Esophagus muscularis mucosa (tissue), 4 donors: ENCODE measurements around the gene MYOF. TPM values are rescaled to one million over a fixed set of nuclear protein-coding genes. Genes with fewer than 3 reads are reported as not detected.

Experiments
- DNase-seq: peaks from one replicate; pipeline ENCODE4 v3.0.0-alpha.2; 2017; ENCODE audit errors: extremely low spot score
- H3K27ac ChIP-seq, 4 donors: fragments of 200-600 bp; sonication (generic); replicated peaks in 1 of 4; 1 replicate in 3 of 4; 2 replicates in 1 of 4; pipeline ENCODE4 v1.5.1; 2016 to 2019; ENCODE audit warnings: mild to moderate bottlenecking in 1 of 4
- H3K27me3 ChIP-seq, 4 donors: fragments of 200-600 bp; sonication (generic); one replicate each; pipeline versions ENCODE4 v1.5.1 to v1.6.0; 2016 to 2019
- H3K36me3 ChIP-seq, 4 donors: fragments of 200-600 bp; sonication (generic); one replicate each; pipeline ENCODE4 v1.5.1; 2016 to 2019
- H3K4me1 ChIP-seq, 4 donors: fragments of 200-600 bp; sonication (generic); one replicate each; pipeline ENCODE4 v1.5.1; 2016 to 2019
- H3K4me3 ChIP-seq, 4 donors: fragments of 200-600 bp; sonication (generic); 1 replicate in 2 of 4; 2 replicates in 2 of 4; pipeline ENCODE4 v1.5.1; 2016 to 2019; ENCODE audit warnings: mild to moderate bottlenecking in 4 of 4, moderate library complexity in 1 of 4
- H3K9me3 ChIP-seq, 4 donors: fragments of 200-600 bp; sonication (generic); 1 replicate in 3 of 4; 2 replicates in 1 of 4; pipeline ENCODE4 v1.5.1; 2016 to 2019
- CTCF ChIP-seq, 3 experiments: fragments of 200-600 bp in 2 of 3; fragments of 450-650 bp in 1 of 3; sonication (generic) in 2 of 3; IDR thresholded peaks; one replicate each; pipeline ENCODE4 v1.5.1; 2017 to 2019; ENCODE audit warnings: antibody characterized with exemption in 3 of 3, mild to moderate bottlenecking in 2 of 3, moderate library complexity in 1 of 3
- EP300 ChIP-seq: sonication (generic); formaldehyde crosslinking; IDR thresholded peaks from one replicate; pipeline ENCODE4 v1.6.1; 2017; ENCODE audit warnings: antibody characterized with exemption
- POLR2A ChIP-seq: fragments of 450-650 bp; IDR thresholded peaks from one replicate; pipeline ENCODE4 v1.6.1; 2017; ENCODE audit warnings: antibody characterized with exemption, moderate library complexity, mild to moderate bottlenecking, low read depth
- POLR2AphosphoS5 ChIP-seq, 2 donors: sonication (generic); formaldehyde crosslinking; IDR thresholded peaks; one replicate each; pipeline ENCODE4 v1.6.1; 2017; ENCODE audit warnings: antibody characterized with exemption in 2 of 2
- WGBS: methylation state at CpG from one replicate; pipeline ENCODE4 v1.1.5; 2018; 5-methylcytosine and 5-hydroxymethylcytosine counted together
- intact Hi-C: fragments of 100-400 bp; cut with DNase I; formaldehyde crosslinking; loops from one replicate; pipeline ENCODE4 v1.15.1; 2023
- total RNA-seq, 4 donors: library from RNA; depleted of rRNA; stranded (reverse); fragments of >200 nt; gene quantifications; one replicate each; pipeline versions ENCODE4 v1.1.0 to v1.2.1, GENCODE V29; 2016

The MYOF gene
- total RNA-seq: 100 to 1,000 TPM in 2 of 4 donors, 10 to 100 TPM in 2; 71.2 to 120 (median 97.3) TPM

- intact Hi-C loops: loop anchor here (5.0 kb wide), 1 partner anchor 40 kb away; no protein-coding TSS in a partner anchor
- no peaks in the 10 kb centered on the region for H3K27me3 ChIP-seq
- TF ChIP-seq EP300 (no peak), POLR2AphosphoS5 (IDR thresholded peaks at IDR 0.05) (peak; percentile 87 to 94), POLR2A (peak; percentile 63), CTCF (IDR thresholded peaks at IDR 0.05) (peak; percentile 57 to 61 (median 58))
- H3K27ac ChIP-seq: peak within 1 kb of the TSS; percentile 86 to 93 (median 89)
- 2% methylated on average over 26 of the region's 27 CpGs for WGBS
- DNase-seq: peak; percentile 92
- no peaks in the 10 kb centered on the region for H3K9me3 ChIP-seq
- peak within 1 kb of the TSS; percentile 62 to 71 (median 64) for H3K4me3 ChIP-seq
- H3K4me1 ChIP-seq: peaks cover 10 to 53% (median 48%) of the 10 kb centered on the region in 4 donors
- H3K36me3 ChIP-seq: peaks cover 0 to 5% (median 0%) of the 10 kb centered on the region in 4 donors
Measured at GRCh38 chr10:93482145-93482834, at the start of gene MYOF. MYOF (minus strand) TSS chr10:93482334; CDS start chr10:93482194, 140 bp downstream.

- intact Hi-C loops: no loop called here
Measured at GRCh38 chr10:93518531-93518930, 36.4 kb upstream of the MYOF start.

GRCh38 chr10:93516006-93516380, 33.9 kb upstream of the MYOF start:
- WGBS: 92% methylated on average over 1 of the region's 1 CpG
- DNase-seq: no peak
- Histone ChIP-seq H3K4me3 (no peak overlapping the region), H3K9me3 (no peaks in the 10 kb centered on the region), H3K4me1 (peaks cover 0 to 10% (median 5%) of the 10 kb centered on the region in 4 donors), H3K36me3 (no peaks in the 10 kb centered on the region), H3K27me3 (no peaks in the 10 kb centered on the region), H3K27ac (peak overlapping the region in 1 of 4 donors; percentile 35)
- TF ChIP-seq EP300 (no peak), POLR2AphosphoS5 (IDR thresholded peaks at IDR 0.05) (no peak), POLR2A (no peak), CTCF (IDR thresholded peaks at IDR 0.05) (no peak)
- intact Hi-C loops: no loop called here

More at GRCh38 chr10:93518531-93518930, 36.4 kb upstream of the MYOF start:
- Histone ChIP-seq H3K27me3 (no peaks in the 10 kb centered on the region), H3K27ac (no peak overlapping the region), H3K9me3 (no peaks in the 10 kb centered on the region), H3K4me1 (peaks cover 0 to 10% (median 5%) of the 10 kb centered on the region in 4 donors), H3K4me3 (no peak overlapping the region), H3K36me3 (no peaks in the 10 kb centered on the region)
- DNase-seq: no peak
- TF ChIP-seq EP300: no peak
- no peak for TF ChIP-seq POLR2AphosphoS5 (IDR thresholded peaks at IDR 0.05)
- 93% methylated on average over 4 of the region's 4 CpGs for WGBS

- H3K27me3 ChIP-seq: no peaks in the 10 kb centered on the region
- peaks cover 0 to 10% (median 5%) of the 10 kb centered on the region in 4 donors for H3K4me1 ChIP-seq
- no peak overlapping the region for H3K4me3 ChIP-seq
- no peak for TF ChIP-seq POLR2A
- no peak for TF ChIP-seq EP300
- TF ChIP-seq POLR2AphosphoS5 (IDR thresholded peaks at IDR 0.05): no peak
- TF ChIP-seq CTCF (IDR thresholded peaks at IDR 0.05): no peak
- WGBS: 57% methylated on average over 7 of the region's 8 CpGs
- no peaks in the 10 kb centered on the region for H3K36me3 ChIP-seq
- peak overlapping the region in 3 of 4 donors; percentile 12 to 35 (median 24) for H3K27ac ChIP-seq
- intact Hi-C loops: no loop called here
- no peaks in the 10 kb centered on the region for H3K9me3 ChIP-seq
- DNase-seq: no peak
Measured at GRCh38 chr10:93515071-93516005, 33.2 kb upstream of the MYOF start.

- no peak for TF ChIP-seq EP300
- TF ChIP-seq POLR2AphosphoS5 (IDR thresholded peaks at IDR 0.05): no peak
- intact Hi-C loops: no loop called here
- Histone ChIP-seq H3K9me3 (no peaks in the 10 kb centered on the region), H3K36me3 (no peaks in the 10 kb centered on the region), H3K4me1 (peaks cover 0 to 10% (median 5%) of the 10 kb centered on the region in 4 donors), H3K4me3 (no peak overlapping the region), H3K27ac (peak overlapping the region in 3 of 4 donors; percentile 12 to 35 (median 24)), H3K27me3 (no peaks in the 10 kb centered on the region)
- 87% methylated on average over 4 of the region's 4 CpGs for WGBS
- no peak for DNase-seq
Measured at GRCh38 chr10:93514521-93514920, 32.4 kb upstream of the MYOF start.
